Measurements from ENCODE around the gene ADGRV1. TPM values are rescaled to one million over a fixed set of nuclear protein-coding genes. Genes with fewer than 3 reads are reported as not detected.

ADGRV1 gene
- polyA plus RNA-seq, 1 of the 3 experiments (the other 2 are of a cell fraction): 0.23 TPM

GRCh38 chr5:90640484-90641059 is 82.0 kb downstream of the ADGRV1 start:
- 50% methylated on average over 5 of the region's 5 CpGs for WGBS (ENCODE audit: low lambda C conversion rate)
- peaks cover 0 to 3% of the 10 kb centered on the region in 2 experiments; a peak in 2 of 4 replicates for H3K4me1 ChIP-seq (ENCODE audit: control insufficient read depth in 1 of 2, insufficient read depth in 2 of 2, low read depth in 1 of 2, low read length in 1 of 2)
- no peaks in the 10 kb centered on the region for H3K36me3 ChIP-seq (replicated peaks in 1 of 2; ENCODE audit: control insufficient read depth in 1 of 2, insufficient read depth in 2 of 2, low read length in 1 of 2)
- no peak overlapping the region for H3K4me2 ChIP-seq
- no peaks in the 10 kb centered on the region for H3K9me2 ChIP-seq
- ChIA-PET CTCF (interaction anchor here (0.6 to 1.4 kb wide), 4 partner anchors 9 to 162 kb away, joined by 3 to 5 read pairs (median 4); no protein-coding TSS in a partner anchor), POLR2A (no interaction called here)
- no peaks in the 10 kb centered on the region for H4K20me1 ChIP-seq (ENCODE audit: insufficient read depth)
- H3F3A ChIP-seq (replicated peaks; ENCODE audit: insufficient read depth): no peaks in the 10 kb centered on the region
- no peaks in the 10 kb centered on the region for H3K27me3 ChIP-seq (ENCODE audit: insufficient read depth)
- DNase-seq: no peak
- H3K9ac ChIP-seq: no peak overlapping the region
- H3K79me2 ChIP-seq (ENCODE audit: insufficient read depth): no peaks in the 10 kb centered on the region
- H3K4me3 ChIP-seq (ENCODE audit: low read depth in 2 of 2, low read length in 1 of 2): no peak overlapping the region
- no peak for TF ChIP-seq MXI1 (IDR thresholded peaks at IDR 0.05; ENCODE audit: low read depth, low read length)
- TF ChIP-seq NRF1 (IDR thresholded peaks at IDR 0.05; ENCODE audit: low read depth, low read length): no peak
- TF ChIP-seq CTCF (IDR thresholded peaks at IDR 0.05): no peak
- no peak for TF ChIP-seq PBX3 (IDR thresholded peaks at IDR 0.05)
- TF ChIP-seq MEF2A (IDR thresholded peaks at IDR 0.05; ENCODE audit: borderline replicate concordance, low read depth): no peak
- no peak for TF ChIP-seq SMC3 (IDR thresholded peaks at IDR 0.05; ENCODE audit: low read depth, low read length)
- no peak for TF ChIP-seq TCF12 (IDR thresholded peaks at IDR 0.05)
- TF ChIP-seq RXRA (IDR thresholded peaks at IDR 0.05; ENCODE audit: borderline replicate concordance, low read depth): no peak
- no peak for TF ChIP-seq JUND (IDR thresholded peaks at IDR 0.05)
- no peak for TF ChIP-seq GABPA (IDR thresholded peaks at IDR 0.05; ENCODE audit: low read depth)
- no peak overlapping the region for H2AFZ ChIP-seq (ENCODE audit: low read depth)
- H3K27ac ChIP-seq (ENCODE audit: low read depth in 2 of 2, low read length in 1 of 2): no peak overlapping the region
- no peaks in the 10 kb centered on the region; the same call in 1 of the 2 replicates for H3K9me3 ChIP-seq

GRCh38 chr5:90641528-90641927 is 82.9 kb downstream of the ADGRV1 start:
- CTCF ChIA-PET: interaction anchor here (1.0 to 1.4 kb wide), 3 partner anchors 10 to 161 kb away, joined by 3 to 5 read pairs (median 4); no protein-coding TSS in a partner anchor
- H2AFZ ChIP-seq (ENCODE audit: low read depth): no peak overlapping the region
- WGBS (ENCODE audit: low lambda C conversion rate): 53% methylated on average over 3 of the region's 3 CpGs

More at GRCh38 chr5:90641528-90641927, 82.9 kb downstream of the ADGRV1 start:
- no peaks in the 10 kb centered on the region for H3K36me3 ChIP-seq (replicated peaks in 1 of 2; ENCODE audit: control insufficient read depth in 1 of 2, insufficient read depth in 2 of 2, low read length in 1 of 2)
- H3K4me3 ChIP-seq (ENCODE audit: low read depth in 2 of 2, low read length in 1 of 2): no peak overlapping the region
- TF ChIP-seq REST (IDR thresholded peaks at IDR 0.05; ENCODE audit: low read depth, low read length) (no peak), TAF1 (IDR thresholded peaks at IDR 0.05; ENCODE audit: borderline replicate concordance, low read depth, low read length) (no peak), TEAD4 (IDR thresholded peaks at IDR 0.05; ENCODE audit: borderline replicate concordance, insufficient read depth) (no peak), JUND (IDR thresholded peaks at IDR 0.05) (no peak), USF2 (IDR thresholded peaks at IDR 0.05; ENCODE audit: borderline replicate concordance, low read depth, low read length) (no peak), SMC3 (IDR thresholded peaks at IDR 0.05; ENCODE audit: low read depth, low read length) (no peak), RFX5 (IDR thresholded peaks at IDR 0.05; ENCODE audit: low read length) (no peak), EZH2phosphoT487 (IDR thresholded peaks at IDR 0.05; ENCODE audit: borderline replicate concordance, low read depth) (no peak)
- POLR2A ChIA-PET: no interaction called here
- no peaks in the 10 kb centered on the region for H3F3A ChIP-seq (replicated peaks; ENCODE audit: insufficient read depth)
- no peaks in the 10 kb centered on the region; the same call in 1 of the 2 replicates for H3K9me3 ChIP-seq
- H3K79me2 ChIP-seq (ENCODE audit: insufficient read depth): no peaks in the 10 kb centered on the region
- DNase-seq: no peak
- H3K9ac ChIP-seq: no peak overlapping the region
- peaks cover 0 to 3% of the 10 kb centered on the region in 2 experiments; a peak in 2 of 4 replicates for H3K4me1 ChIP-seq (ENCODE audit: control insufficient read depth in 1 of 2, insufficient read depth in 2 of 2, low read depth in 1 of 2, low read length in 1 of 2)
- no peaks in the 10 kb centered on the region for H3K9me2 ChIP-seq
- H3K27ac ChIP-seq (ENCODE audit: low read depth in 2 of 2, low read length in 1 of 2): no peak overlapping the region
- no peaks in the 10 kb centered on the region for H4K20me1 ChIP-seq (ENCODE audit: insufficient read depth)
- H3K4me2 ChIP-seq: no peak overlapping the region
- no peaks in the 10 kb centered on the region for H3K27me3 ChIP-seq (ENCODE audit: insufficient read depth)

Data from SK-N-SH (cell line).